SU-DHL-6 (cell line): ENCODE results near the gene ADK.

Source experiments
- H2AFZ ChIP-seq: fragments of 200-600 bp; sonication (generic); 2 replicates; pipeline ENCODE4 v1.6.1; 2014; ENCODE audit warnings: low read depth, mild to moderate bottlenecking, moderate library complexity, mixed read lengths, antibody characterized with exemption, low read length; ENCODE audit not compliant: severe bottlenecking
- H3F3A ChIP-seq: fragments of 200-600 bp; shearing (Covaris generic); 2 replicates; pipeline ENCODE4 v1.6.0; 2016; ENCODE audit warnings: antibody characterized with exemption, mild to moderate bottlenecking; ENCODE audit not compliant: insufficient read depth
- H3K27ac ChIP-seq: fragments of 200-600 bp; sonication (generic); 2 replicates; pipeline ENCODE4 v1.5.1; 2016; ENCODE audit warnings: low read depth, mild to moderate bottlenecking, low read length, moderate library complexity, mixed read lengths
- H3K27me3 ChIP-seq: fragments of 200-600 bp; sonication (generic), shearing (Covaris generic); 2 replicates; pipeline ENCODE4 v1.6.0; 2014; ENCODE audit warnings: mild to moderate bottlenecking, low read length
- H3K36me3 ChIP-seq: fragments of 200-600 bp; sonication (generic); 2 replicates; pipeline ENCODE4 v1.6.1; 2014; ENCODE audit warnings: mild to moderate bottlenecking, low read length, mixed read lengths
- H3K4me2 ChIP-seq: fragments of 300-600, 200-600 bp; shearing (Covaris generic), sonication (generic); 2 replicates; pipeline ENCODE4 v1.6.0; 2014; ENCODE audit warnings: low read length, low read depth, mild to moderate bottlenecking; ENCODE audit not compliant: poor library complexity, severe bottlenecking
- H3K4me3 ChIP-seq: fragments of 200-600 bp; sonication (generic); 2 replicates; pipeline ENCODE4 v1.5.1; 2014; ENCODE audit warnings: antibody characterized with exemption, low read length, mild to moderate bottlenecking, mixed read lengths; ENCODE audit not compliant: insufficient read depth, poor library complexity, severe bottlenecking
- H3K79me2 ChIP-seq: fragments of 200-600 bp; sonication (generic); 2 replicates; pipeline ENCODE4 v1.6.1; 2014; ENCODE audit warnings: mild to moderate bottlenecking, low read length, moderate library complexity; ENCODE audit not compliant: insufficient read depth
- H3K9ac ChIP-seq: fragments of 200-600 bp; sonication (generic); 2 replicates; pipeline ENCODE4 v1.7.0; 2014; ENCODE audit warnings: mild to moderate bottlenecking, low read length
- H3K9me2 ChIP-seq: fragments of 200-600 bp; sonication (generic); replicated peaks from 2 replicates; pipeline ENCODE4 v1.6.1; 2014; ENCODE audit warnings: low read length; ENCODE audit not compliant: insufficient read depth
- H3K9me3 ChIP-seq: fragments of 200-600 bp; sonication (generic); 2 replicates; pipeline ENCODE4 v1.6.1; 2014; ENCODE audit warnings: low read length, mixed read lengths; ENCODE audit not compliant: insufficient read depth
- H4K20me1 ChIP-seq: fragments of 200-600 bp; sonication (generic); 2 replicates; pipeline ENCODE4 v1.6.1; 2014; ENCODE audit warnings: low read depth, mild to moderate bottlenecking, antibody characterized with exemption, low read length, moderate library complexity, mixed read lengths
- CTCF ChIP-seq: fragments of 200-600 bp; sonication (generic); IDR thresholded peaks from one replicate; pipeline ENCODE4 v1.5.1; 2017; ENCODE audit warnings: antibody characterized with exemption, mild to moderate bottlenecking, low read length, moderate library complexity; ENCODE audit not compliant: insufficient read depth, poor library complexity, severe bottlenecking
- EZH2phosphoT487 ChIP-seq: fragments of 200-600 bp; sonication (generic), shearing (Covaris generic); conservative IDR thresholded peaks from 2 replicates; pipeline ENCODE4 v1.6.1; 2018; ENCODE audit warnings: mild to moderate bottlenecking, antibody characterized with exemption, low read length, moderate library complexity, mixed read lengths

Gene ADK

DNA sequence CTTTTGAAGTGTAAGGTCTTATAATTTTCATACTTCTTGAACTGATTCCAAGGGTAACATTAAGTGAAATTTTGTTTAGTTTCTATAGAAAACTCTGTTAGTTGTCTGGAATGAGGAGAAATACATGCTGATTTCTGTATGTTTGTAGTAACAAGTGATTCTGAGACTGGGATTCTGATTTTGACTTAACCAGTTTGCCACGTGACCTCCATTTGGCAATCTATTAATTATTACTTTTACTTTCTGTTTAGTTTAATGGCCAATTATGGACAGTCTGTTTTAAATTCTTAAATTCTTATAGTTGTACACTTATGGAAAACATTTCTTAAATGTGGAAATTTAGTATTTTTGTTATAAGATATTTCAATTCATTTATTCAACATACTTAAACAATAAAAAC lies 163.1 kb downstream of the ADK start:
- Histone ChIP-seq H3K4me2 (no peak overlapping the region), H3K9ac (no peak overlapping the region), H2AFZ (no peak overlapping the region), H3K9me3 (no peaks in the 10 kb centered on the region), H4K20me1 (no peaks in the 10 kb centered on the region), H3K79me2 (no peaks in the 10 kb centered on the region), H3K27me3 (no peaks in the 10 kb centered on the region), H3K27ac (no peak overlapping the region), H3F3A (peaks cover 7% of the 10 kb centered on the region; the same call in 1 of the 2 replicates), H3K4me3 (no peak overlapping the region), H3K9me2 (no peaks in the 10 kb centered on the region), H3K36me3 (0 out of 2 replicates have a peak, but pooled peaks cover 3% of the 10 kb centered on the region)
- TF ChIP-seq CTCF (no peak), EZH2phosphoT487 (no peak)

DNA sequence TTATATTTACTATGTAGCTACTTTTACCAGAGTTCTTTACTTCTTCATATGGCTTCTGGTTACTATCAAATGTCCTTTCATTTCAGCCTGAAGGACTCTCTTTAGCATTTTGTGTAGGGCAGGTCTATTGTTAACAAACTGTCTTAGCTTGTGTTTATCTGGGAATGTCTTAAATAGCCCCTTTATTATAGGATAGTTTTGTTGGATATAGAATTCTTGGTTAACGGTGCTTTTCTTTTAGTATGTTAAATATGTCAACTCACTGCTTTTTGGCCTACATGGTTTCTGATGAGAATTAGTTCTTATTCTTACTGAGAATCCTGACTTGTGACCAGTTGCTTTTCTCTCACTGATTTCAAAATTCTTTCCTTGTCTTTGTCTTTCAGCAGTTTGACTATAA lies 169.0 kb downstream of the ADK start:
- H3K9me2 ChIP-seq: no peaks in the 10 kb centered on the region
- peaks cover 9% of the 10 kb centered on the region; the same call in 1 of the 2 replicates for H3K36me3 ChIP-seq
- no peak overlapping the region for H3K27ac ChIP-seq
- H3K9me3 ChIP-seq: no peaks in the 10 kb centered on the region
- no peak overlapping the region for H3K4me3 ChIP-seq
- TF ChIP-seq CTCF (no peak), EZH2phosphoT487 (no peak)
- H3K79me2 ChIP-seq: no peaks in the 10 kb centered on the region
- H3K4me2 ChIP-seq: no peak overlapping the region
- H3K9ac ChIP-seq: no peak overlapping the region
- H3K27me3 ChIP-seq: no peaks in the 10 kb centered on the region
- H3F3A ChIP-seq: no peaks in the 10 kb centered on the region
- no peak overlapping the region for H2AFZ ChIP-seq
- no peaks in the 10 kb centered on the region for H4K20me1 ChIP-seq

GRCh38 chr10:74320717-74321116 lies 169.7 kb downstream of the ADK start:
- H3K9me2 ChIP-seq: no peaks in the 10 kb centered on the region
- H3F3A ChIP-seq: no peaks in the 10 kb centered on the region
- no peak overlapping the region for H2AFZ ChIP-seq
- no peaks in the 10 kb centered on the region for H3K9me3 ChIP-seq
- no peaks in the 10 kb centered on the region for H3K27me3 ChIP-seq
- no peak overlapping the region for H3K4me2 ChIP-seq
- no peak overlapping the region for H3K4me3 ChIP-seq
- H3K27ac ChIP-seq: no peak overlapping the region
- H4K20me1 ChIP-seq: no peaks in the 10 kb centered on the region
- H3K36me3 ChIP-seq: peaks cover 9% of the 10 kb centered on the region; the same call in 1 of the 2 replicates
- H3K79me2 ChIP-seq: no peaks in the 10 kb centered on the region
- no peak overlapping the region for H3K9ac ChIP-seq
- TF ChIP-seq EZH2phosphoT487 (no peak), CTCF (no peak)
